ENCODE measurements around the gene AK9.

DNA sequence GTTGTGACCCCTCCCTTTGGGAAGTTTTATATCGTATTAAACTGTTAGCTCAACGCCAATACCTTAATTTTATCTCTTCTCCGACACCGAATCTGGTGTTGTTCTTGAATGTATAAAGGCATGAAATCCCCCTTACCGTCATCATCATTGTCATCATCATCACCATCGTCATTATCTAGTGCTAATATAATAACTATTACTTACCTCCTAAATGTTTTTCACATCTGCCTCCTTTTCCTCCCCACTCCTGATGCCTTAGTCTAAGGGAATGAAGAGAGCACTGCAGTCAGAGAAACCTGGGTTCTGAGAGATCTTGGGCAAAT, 207.3 kb downstream of the AK9 start:
- TF ChIP-seq, protein P1, sequence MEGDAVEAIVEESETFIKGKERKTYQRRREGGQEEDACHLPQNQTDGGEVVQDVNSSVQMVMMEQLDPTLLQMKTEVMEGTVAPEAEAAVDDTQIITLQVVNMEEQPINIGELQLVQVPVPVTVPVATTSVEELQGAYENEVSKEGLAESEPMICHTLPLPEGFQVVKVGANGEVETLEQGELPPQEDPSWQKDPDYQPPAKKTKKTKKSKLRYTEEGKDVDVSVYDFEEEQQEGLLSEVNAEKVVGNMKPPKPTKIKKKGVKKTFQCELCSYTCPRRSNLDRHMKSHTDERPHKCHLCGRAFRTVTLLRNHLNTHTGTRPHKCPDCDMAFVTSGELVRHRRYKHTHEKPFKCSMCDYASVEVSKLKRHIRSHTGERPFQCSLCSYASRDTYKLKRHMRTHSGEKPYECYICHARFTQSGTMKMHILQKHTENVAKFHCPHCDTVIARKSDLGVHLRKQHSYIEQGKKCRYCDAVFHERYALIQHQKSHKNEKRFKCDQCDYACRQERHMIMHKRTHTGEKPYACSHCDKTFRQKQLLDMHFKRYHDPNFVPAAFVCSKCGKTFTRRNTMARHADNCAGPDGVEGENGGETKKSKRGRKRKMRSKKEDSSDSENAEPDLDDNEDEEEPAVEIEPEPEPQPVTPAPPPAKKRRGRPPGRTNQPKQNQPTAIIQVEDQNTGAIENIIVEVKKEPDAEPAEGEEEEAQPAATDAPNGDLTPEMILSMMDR (IDR thresholded peaks at IDR 0.05), result no peak
- TF ChIP-seq POLR2A (IDR thresholded peaks at IDR 0.05), result no peak
